Subcutaneous abdominal adipose tissue (tissue), 5 donors: Measurements from ENCODE around the gene ZC3H18.

ENCODE experiments used
- H3K27ac ChIP-seq: one replicate; pipeline ENCODE4 v1.7.0; 2013; ENCODE audit warnings: low read depth, mild to moderate bottlenecking, inconsistent platforms, low read length, moderate library complexity
- H3K27me3 ChIP-seq, 5 donors: one replicate each; pipeline ENCODE4 v1.7.0; 2013; ENCODE audit warnings: low read length in 5 of 5, inconsistent platforms in 1 of 5; ENCODE audit not compliant: control insufficient read depth in 5 of 5, insufficient read depth in 4 of 5
- H3K36me3 ChIP-seq, 5 donors: one replicate each; pipeline ENCODE4 v1.7.0; 2013; ENCODE audit warnings: low read length in 5 of 5; ENCODE audit not compliant: control insufficient read depth in 5 of 5, insufficient read depth in 5 of 5
- H3K4me1 ChIP-seq, 5 donors: one replicate each; pipeline ENCODE4 v1.7.0; 2013; ENCODE audit warnings: low read length in 5 of 5, mild to moderate bottlenecking in 3 of 5, moderate library complexity in 1 of 5; ENCODE audit not compliant: control insufficient read depth in 5 of 5, insufficient read depth in 5 of 5
- H3K4me3 ChIP-seq, 5 donors: one replicate each; pipeline ENCODE4 v1.7.0; 2013; ENCODE audit warnings: low read length in 5 of 5, low read depth in 1 of 5
- H3K9ac ChIP-seq, 5 donors: one replicate each; pipeline ENCODE4 v1.7.0; 2013; ENCODE audit warnings: low read length in 5 of 5, mild to moderate bottlenecking in 4 of 5, moderate library complexity in 3 of 5
- H3K9me3 ChIP-seq, 5 donors: one replicate each; pipeline ENCODE4 v1.7.0; 2013; ENCODE audit warnings: low read length in 5 of 5; ENCODE audit not compliant: control insufficient read depth in 5 of 5
- donor health status: healthy.
- donor health status: healthy.
- donor health status: healthy.
- donor health status: healthy.
- donor health status: healthy.

The ZC3H18 gene

DNA sequence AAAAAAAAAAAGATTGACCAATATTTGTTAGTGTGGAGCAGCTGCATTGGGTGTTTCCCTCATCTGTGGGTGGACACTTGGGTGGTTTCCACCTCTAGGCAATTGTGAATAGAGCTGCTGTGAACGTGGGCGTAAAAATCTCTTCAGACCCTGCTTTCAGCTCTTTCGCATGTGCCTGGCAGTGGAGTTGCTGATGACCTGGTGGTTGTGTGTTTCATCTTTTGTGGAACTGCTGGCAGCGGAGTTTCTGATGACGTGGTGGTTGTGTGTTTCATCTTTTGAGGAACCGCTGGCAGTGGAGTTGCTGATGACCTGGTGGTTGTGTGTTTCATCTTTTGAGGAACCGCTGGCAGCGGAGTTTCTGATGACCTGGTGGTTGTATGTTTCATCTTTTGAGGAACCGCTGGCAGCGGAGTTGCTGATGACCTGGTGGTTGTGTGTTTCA is 21.4 kb downstream of the ZC3H18 start:
- H3K4me3 ChIP-seq = no peak overlapping the region
- H3K9ac ChIP-seq = no peak overlapping the region
- H3K27ac ChIP-seq = no peak overlapping the region
- no peaks in the 10 kb centered on the region for H3K27me3 ChIP-seq
- H3K36me3 ChIP-seq = peaks cover 15 to 56% (median 47%) of the 10 kb centered on the region in 5 donors
- H3K9me3 ChIP-seq = no peaks in the 10 kb centered on the region
- H3K4me1 ChIP-seq = peaks cover 0 to 7% (median 2%) of the 10 kb centered on the region in 5 donors

DNA sequence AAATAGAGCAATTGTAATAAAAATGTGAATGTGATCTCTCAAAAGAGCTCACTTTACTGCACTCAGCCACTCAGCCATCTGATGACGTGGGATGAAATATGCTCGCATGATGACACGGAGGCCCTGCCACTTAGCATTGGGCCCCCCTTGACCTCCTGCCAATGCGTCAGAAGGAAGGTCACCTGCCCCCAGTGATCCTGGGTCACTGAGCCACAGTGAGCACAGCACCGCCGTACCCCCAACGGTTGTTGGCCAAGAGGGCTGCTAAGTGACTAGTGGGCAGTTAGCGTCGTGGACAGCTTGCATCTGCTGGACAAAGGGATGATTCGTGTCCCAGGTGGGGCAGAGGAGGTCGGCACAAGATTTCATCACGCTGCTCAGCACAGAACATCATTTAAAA is 22.9 kb downstream of the ZC3H18 start:
- peaks cover 10 to 43% (median 37%) of the 10 kb centered on the region in 5 donors for H3K36me3 ChIP-seq
- H3K27ac ChIP-seq = no peak overlapping the region
- no peaks in the 10 kb centered on the region for H3K9me3 ChIP-seq
- no peak overlapping the region for H3K9ac ChIP-seq
- peaks cover 0 to 7% (median 2%) of the 10 kb centered on the region in 5 donors for H3K4me1 ChIP-seq
- H3K4me3 ChIP-seq = no peak overlapping the region
- H3K27me3 ChIP-seq = no peaks in the 10 kb centered on the region

DNA sequence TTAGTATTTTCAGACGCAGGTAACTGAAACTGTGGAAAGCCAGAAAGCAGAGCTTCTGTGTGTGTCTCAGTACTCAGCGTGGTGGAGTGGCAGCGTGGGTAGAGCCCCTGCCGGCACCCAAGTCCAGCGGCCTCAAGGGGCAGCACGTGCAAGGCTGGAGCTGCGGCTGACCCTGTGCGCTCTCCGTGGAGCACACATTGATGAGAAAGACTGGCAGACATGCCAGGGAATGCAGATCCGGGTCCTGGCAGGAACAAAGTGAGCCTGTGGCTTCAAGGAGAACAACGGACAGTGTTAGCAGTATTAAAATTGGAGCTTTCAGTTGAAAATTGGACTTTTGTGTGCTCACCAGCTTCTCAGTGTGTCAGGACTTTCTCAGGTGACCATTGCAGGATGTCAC is 23.3 kb downstream of the ZC3H18 start:
- Histone ChIP-seq H3K4me3 (no peak overlapping the region), H3K27me3 (no peaks in the 10 kb centered on the region), H3K36me3 (peaks cover 10 to 43% (median 36%) of the 10 kb centered on the region in 5 donors), H3K9ac (no peak overlapping the region), H3K4me1 (peaks cover 0 to 7% (median 6%) of the 10 kb centered on the region in 5 donors), H3K27ac (no peak overlapping the region), H3K9me3 (no peaks in the 10 kb centered on the region)

DNA sequence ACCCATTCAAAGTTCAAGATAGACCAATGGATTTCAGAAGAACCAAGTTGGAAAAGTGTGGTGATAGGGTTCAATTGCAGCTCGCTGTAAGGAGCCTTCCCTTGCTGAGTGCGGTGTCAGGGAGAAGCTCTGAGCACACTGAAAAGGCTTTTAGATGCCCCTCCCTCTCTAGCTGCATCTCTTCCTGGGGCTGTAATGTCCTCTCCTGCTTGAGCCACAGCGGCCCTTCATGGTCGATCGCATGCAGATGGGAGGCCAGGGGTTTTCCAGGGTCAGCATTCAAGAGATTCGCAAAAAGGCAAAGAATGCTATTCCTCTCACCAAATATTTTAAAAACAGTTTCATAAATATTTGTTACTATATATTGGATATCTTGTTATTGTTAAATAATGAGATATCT is 23.7 kb downstream of the ZC3H18 start:
- Histone ChIP-seq H3K9ac (no peak overlapping the region), H3K4me1 (peaks cover 0 to 11% (median 8%) of the 10 kb centered on the region in 5 donors), H3K27me3 (no peaks in the 10 kb centered on the region), H3K27ac (no peak overlapping the region), H3K9me3 (no peaks in the 10 kb centered on the region), H3K4me3 (no peak overlapping the region), H3K36me3 (peaks cover 10 to 43% (median 35%) of the 10 kb centered on the region in 5 donors)

DNA sequence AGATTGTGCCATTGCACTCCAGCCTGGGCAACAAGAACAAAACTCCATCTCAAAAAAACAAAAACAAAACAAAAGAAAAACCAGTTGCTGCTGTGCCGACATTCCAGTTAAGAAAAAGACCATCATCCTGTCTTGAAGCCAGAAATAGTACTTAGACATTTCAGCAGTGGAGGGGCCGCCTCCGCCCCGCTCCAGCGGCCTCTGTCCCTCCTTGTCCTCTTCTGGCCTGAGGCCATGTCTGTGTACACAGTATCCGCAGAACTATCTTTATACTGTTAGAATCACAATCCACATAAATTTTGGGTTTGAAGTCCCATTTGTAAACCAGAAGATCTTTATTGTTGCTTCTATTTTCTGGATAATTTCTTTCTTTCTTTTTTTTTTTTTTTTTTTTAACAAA is 24.9 kb downstream of the ZC3H18 start:
- H3K36me3 ChIP-seq = peaks cover 2 to 43% (median 35%) of the 10 kb centered on the region in 5 donors
- no peaks in the 10 kb centered on the region for H3K9me3 ChIP-seq

DNA sequence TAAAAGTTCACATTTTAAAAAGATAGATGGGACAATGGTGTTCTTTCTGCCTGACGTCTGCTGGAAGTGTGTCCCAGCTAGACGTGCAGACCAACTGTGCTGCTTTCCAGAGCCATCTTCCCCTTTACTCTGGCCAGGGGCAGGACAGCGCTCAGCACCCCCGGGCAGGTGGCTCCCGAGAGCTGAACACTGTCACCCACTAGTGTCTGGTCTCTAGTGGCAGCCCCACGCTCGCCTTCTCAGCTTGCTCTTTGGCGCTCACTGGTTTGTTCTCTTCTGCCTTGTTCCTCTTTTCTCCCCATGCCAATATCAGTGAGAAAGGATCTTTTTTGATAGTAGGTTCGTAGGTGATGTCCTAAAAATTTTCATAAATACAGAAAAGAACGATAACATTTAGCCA is 25.7 kb downstream of the ZC3H18 start:
- no peak overlapping the region for H3K4me3 ChIP-seq
- peaks cover 0 to 47% (median 39%) of the 10 kb centered on the region in 5 donors for H3K36me3 ChIP-seq
- H3K9ac ChIP-seq = no peak overlapping the region
- H3K27me3 ChIP-seq = no peaks in the 10 kb centered on the region
- no peaks in the 10 kb centered on the region for H3K9me3 ChIP-seq
- peaks cover 2 to 29% (median 21%) of the 10 kb centered on the region in 5 donors for H3K4me1 ChIP-seq
- H3K27ac ChIP-seq = no peak overlapping the region

More for the DNA sequence above, 24.9 kb downstream of the ZC3H18 start:
- peaks cover 0 to 23% (median 19%) of the 10 kb centered on the region in 5 donors for H3K4me1 ChIP-seq
- H3K27me3 ChIP-seq = no peaks in the 10 kb centered on the region
- H3K27ac ChIP-seq = no peak overlapping the region
- H3K4me3 ChIP-seq = no peak overlapping the region
- no peak overlapping the region for H3K9ac ChIP-seq

DNA sequence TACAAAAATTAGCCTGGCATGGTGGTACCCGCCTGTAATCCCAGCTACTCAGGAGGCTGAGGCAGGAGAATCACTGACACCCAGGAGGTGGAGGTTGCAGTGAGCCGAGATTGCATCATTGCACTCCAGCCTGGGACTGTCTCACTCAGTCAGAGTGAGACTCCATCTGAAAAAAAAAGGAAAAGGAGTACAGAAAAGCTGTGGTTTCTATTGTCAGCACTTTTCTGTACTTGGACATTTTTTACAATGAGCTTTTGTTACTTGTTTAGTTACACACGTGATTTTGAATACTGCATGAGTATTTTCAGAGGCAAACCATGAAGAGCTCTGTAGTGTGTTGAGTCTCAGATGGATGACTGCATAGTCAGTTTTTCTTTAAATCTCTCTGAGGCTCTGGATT is 26.3 kb downstream of the ZC3H18 start:
- no peaks in the 10 kb centered on the region for H3K27me3 ChIP-seq
- no peak overlapping the region for H3K27ac ChIP-seq
- H3K9me3 ChIP-seq = no peaks in the 10 kb centered on the region
- no peak overlapping the region for H3K9ac ChIP-seq
- H3K36me3 ChIP-seq = peaks cover 0 to 53% (median 44%) of the 10 kb centered on the region in 5 donors
- no peak overlapping the region for H3K4me3 ChIP-seq
- peaks cover 2 to 29% (median 20%) of the 10 kb centered on the region in 5 donors for H3K4me1 ChIP-seq

DNA sequence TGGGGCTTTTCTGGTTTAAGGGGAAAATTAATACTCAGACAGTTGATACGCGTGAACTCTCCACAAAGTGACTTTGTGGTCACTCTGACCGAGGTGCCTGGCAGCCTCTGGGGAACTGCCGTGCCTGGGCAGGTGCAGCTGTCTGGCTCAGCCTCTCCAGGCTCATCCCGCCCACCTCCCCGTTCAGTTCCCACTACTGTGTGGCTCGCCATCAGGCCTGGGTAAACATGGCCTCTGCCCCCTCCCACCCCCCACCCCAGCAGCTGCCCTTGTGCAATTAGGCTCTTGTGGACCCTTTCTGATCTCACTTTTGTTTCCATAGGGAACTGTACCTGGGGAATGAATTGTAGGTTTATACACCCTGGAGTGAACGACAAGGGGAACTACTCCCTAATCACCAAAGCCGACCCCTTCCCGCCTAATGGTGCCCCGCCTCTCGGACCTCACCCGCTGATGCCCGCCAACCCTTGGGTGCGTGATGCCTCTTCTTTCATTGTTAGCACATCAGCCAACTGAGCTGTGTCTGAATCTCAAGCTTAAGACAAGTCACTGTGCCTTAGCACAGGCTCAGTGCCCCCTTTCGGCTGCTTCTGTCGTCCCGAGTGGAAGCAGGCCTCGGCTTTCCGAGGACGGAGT is 27.8 kb downstream of the ZC3H18 start:
- Histone ChIP-seq H3K4me3 (no peak overlapping the region), H3K27me3 (no peaks in the 10 kb centered on the region), H3K9ac (no peak overlapping the region), H3K27ac (peak overlapping the region; percentile 37), H3K36me3 (peaks cover 0 to 61% (median 54%) of the 10 kb centered on the region in 5 donors), H3K4me1 (peaks cover 2 to 29% (median 15%) of the 10 kb centered on the region in 5 donors), H3K9me3 (no peaks in the 10 kb centered on the region)

DNA sequence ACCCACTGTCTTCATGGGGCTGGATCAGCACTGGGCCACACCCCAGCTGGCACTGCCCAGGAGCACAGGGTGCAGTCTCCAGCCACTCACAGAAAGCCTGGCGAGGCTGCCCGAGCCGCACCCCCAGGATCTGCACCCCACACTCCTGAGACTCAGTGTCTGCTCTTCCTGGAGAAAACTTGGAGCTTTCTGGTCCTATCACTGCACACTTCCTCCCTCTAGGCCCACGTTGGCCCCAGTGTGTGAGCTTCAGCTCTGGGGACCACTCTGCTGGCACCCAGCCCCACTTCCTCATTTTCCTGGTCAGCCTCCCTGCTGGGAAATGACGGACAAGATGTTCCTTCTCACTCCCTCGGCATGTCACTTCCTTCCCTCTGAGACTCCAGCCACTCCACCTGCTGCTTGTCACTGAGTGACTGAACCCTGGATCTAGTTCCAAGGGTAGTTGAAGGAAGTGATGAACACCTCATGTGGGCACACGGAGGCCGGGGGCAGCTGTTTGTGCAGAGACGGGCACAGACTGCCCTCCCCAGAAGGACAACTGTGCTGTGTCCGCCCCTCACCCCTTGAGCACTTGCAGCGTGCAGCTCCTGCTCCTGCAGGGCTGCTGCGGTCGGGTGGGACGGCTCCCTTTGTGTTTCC is 29.0 kb downstream of the ZC3H18 start:
- Histone ChIP-seq H3K9me3 (no peaks in the 10 kb centered on the region), H3K36me3 (peaks cover 0 to 51% (median 44%) of the 10 kb centered on the region in 5 donors), H3K4me1 (peaks cover 2 to 29% (median 15%) of the 10 kb centered on the region in 5 donors), H3K4me3 (no peak overlapping the region), H3K9ac (no peak overlapping the region), H3K27ac (peak overlapping the region; percentile 37), H3K27me3 (no peaks in the 10 kb centered on the region)

DNA sequence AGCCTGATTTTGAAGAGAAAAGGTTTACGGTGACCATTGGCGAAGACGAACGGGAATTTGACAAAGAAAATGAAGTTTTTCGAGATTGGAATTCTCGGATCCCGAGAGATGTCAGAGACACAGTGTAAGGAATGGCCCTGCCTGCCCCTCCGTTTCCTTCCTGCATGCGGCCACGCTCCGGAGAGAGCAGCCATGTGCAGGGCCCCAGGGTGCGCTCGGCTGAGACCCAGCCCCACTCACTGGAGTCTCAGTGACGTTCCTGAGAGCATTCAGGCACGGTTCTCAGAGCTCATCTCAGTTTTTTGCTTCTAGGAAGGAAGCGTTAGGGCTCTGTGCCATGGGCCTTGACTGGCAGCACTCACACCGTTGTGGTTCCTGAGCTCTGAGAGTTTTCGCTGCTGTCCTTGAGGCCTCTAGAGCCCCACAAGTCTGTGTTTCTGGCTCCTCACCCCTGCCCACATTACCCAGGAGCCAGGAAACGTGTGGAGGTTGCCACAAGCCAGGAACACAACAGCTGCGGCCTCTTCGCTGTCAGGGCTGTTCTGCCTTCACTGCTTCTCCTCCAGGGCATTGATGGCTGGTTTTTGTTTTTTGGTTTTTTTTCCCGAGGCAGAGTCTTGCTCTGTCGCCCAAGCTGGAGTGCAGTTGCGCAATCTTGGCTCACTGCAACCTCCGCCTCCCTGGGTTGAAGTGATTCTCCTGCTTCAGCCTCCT is 29.8 kb downstream of the ZC3H18 start:
- H3K27me3 ChIP-seq = no peaks in the 10 kb centered on the region
- H3K4me1 ChIP-seq = peaks cover 2 to 27% (median 15%) of the 10 kb centered on the region in 5 donors
- peaks cover 0 to 54% (median 44%) of the 10 kb centered on the region in 5 donors for H3K36me3 ChIP-seq
- H3K9ac ChIP-seq = peak overlapping the region in 1 of 5 donors; percentile 21
- no peak overlapping the region for H3K4me3 ChIP-seq
- no peaks in the 10 kb centered on the region for H3K9me3 ChIP-seq
- peak overlapping the region; percentile 37 for H3K27ac ChIP-seq
